HepG2 (cell line): ENCODE results near the gene NFKB2. TPM values are rescaled to one million over a fixed set of nuclear protein-coding genes. Genes with fewer than 3 reads are reported as not detected.

Experiments used
- AKAP8 ChIP-seq: sonication (generic); formaldehyde crosslinking; IDR thresholded peaks from 2 replicates; pipeline ENCODE4 v1.5.1; 2020; ENCODE audit warnings: mild to moderate bottlenecking, missing genetic modification reagents
- MYNN ChIP-seq: sonication (generic); formaldehyde crosslinking; IDR thresholded peaks from 2 replicates; pipeline ENCODE4 v1.4.0; 2020; ENCODE audit warnings: mild to moderate bottlenecking, low read depth, missing genetic modification reagents
- RARA ChIP-seq: IDR thresholded peaks from 2 replicates; pipeline ENCODE4 v1.6.1; 2016; ENCODE audit warnings: missing genetic modification reagents, missing compliant biosample characterization
- ZEB1 ChIP-seq: IDR thresholded peaks from 2 replicates; pipeline ENCODE4 v1.6.1; 2012; ENCODE audit warnings: mild to moderate bottlenecking, low read depth, inconsistent platforms; ENCODE audit not compliant: insufficient replicate concordance
- ZMYM4 ChIP-seq: sonication (generic); formaldehyde crosslinking; IDR thresholded peaks from 2 replicates; pipeline ENCODE4 v1.8.1; 2023; ENCODE audit warnings: mild to moderate bottlenecking, missing genetic modification reagents
- ZNF30 ChIP-seq: sonication (generic); formaldehyde crosslinking; IDR thresholded peaks from 2 replicates; pipeline ENCODE4 v1.5.0; 2020; ENCODE audit warnings: mild to moderate bottlenecking, missing genetic modification reagents
- ZNF543 ChIP-seq: sonication (generic); formaldehyde crosslinking; IDR thresholded peaks from 2 replicates; pipeline ENCODE4 v1.4.0; 2020; ENCODE audit warnings: mild to moderate bottlenecking, missing genetic modification reagents
- ZNF646 ChIP-seq: sonication (generic); formaldehyde crosslinking; IDR thresholded peaks from 2 replicates; pipeline ENCODE4 v1.9.0; 2021; ENCODE audit warnings: mild to moderate bottlenecking, missing genetic modification reagents
- ZNF772 ChIP-seq: sonication (generic); formaldehyde crosslinking; IDR thresholded peaks from 2 replicates; pipeline ENCODE4 v1.5.0; 2020; ENCODE audit warnings: mild to moderate bottlenecking, missing genetic modification reagents
- ZSCAN20 ChIP-seq: sonication (generic); formaldehyde crosslinking; IDR thresholded peaks from 2 replicates; pipeline ENCODE4 v1.4.0; 2020; ENCODE audit warnings: missing genetic modification reagents, mild to moderate bottlenecking, borderline replicate concordance
- polyA plus RNA-seq, 8 experiments: library from polyadenylated mRNA; depleted of rRNA in 3 of 8; stranded (reverse) in 7 of 8; unstranded in 1 of 8; fragments of >200 nt; fragmentation: Illumina TruSeq in 4 of 8; extraction: Trizol in 4 of 8; gene quantifications; 2 replicates each; pipeline versions ENCODE4 v1.2.1 to v1.2.3, GENCODE V29; 2011 to 2016; ENCODE audit warnings: low read depth in 4 of 8, missing spikeins in 1 of 8, mixed read lengths in 1 of 8; ENCODE audit not compliant: insufficient read depth in 1 of 8
- total RNA-seq, 5 experiments: library from RNA; depleted of rRNA; stranded (reverse); fragments of >200 nt; fragmentation: Illumina TruSeq; extraction: Trizol; gene quantifications; 2 replicates each; pipeline ENCODE4 v1.2.3, GENCODE V29; 2016; ENCODE audit warnings: low read depth in 1 of 5
- TF ChIP-seq, protein P1 (sequence below): sonication (generic); formaldehyde crosslinking; IDR thresholded peaks from 2 replicates; pipeline ENCODE4 v1.4.0; 2020; ENCODE audit warnings: missing genetic modification reagents, mild to moderate bottlenecking, borderline replicate concordance
- TF ChIP-seq, protein P2 (sequence below): sonication (generic); formaldehyde crosslinking; IDR thresholded peaks from 2 replicates; pipeline ENCODE4 v1.5.0; 2020; ENCODE audit warnings: mild to moderate bottlenecking, missing genetic modification reagents
- TF ChIP-seq, protein P3 (sequence below): fragments of 450-650 bp; IDR thresholded peaks from 2 replicates; pipeline ENCODE4 v1.6.1; 2016

The NFKB2 gene
- total and polyA plus RNA-seq, 2 of the 13 experiments (the other 11 are each of a cell fraction or from before 2014, with no cell fraction given): 7.7 to 12.5 TPM

DNA sequence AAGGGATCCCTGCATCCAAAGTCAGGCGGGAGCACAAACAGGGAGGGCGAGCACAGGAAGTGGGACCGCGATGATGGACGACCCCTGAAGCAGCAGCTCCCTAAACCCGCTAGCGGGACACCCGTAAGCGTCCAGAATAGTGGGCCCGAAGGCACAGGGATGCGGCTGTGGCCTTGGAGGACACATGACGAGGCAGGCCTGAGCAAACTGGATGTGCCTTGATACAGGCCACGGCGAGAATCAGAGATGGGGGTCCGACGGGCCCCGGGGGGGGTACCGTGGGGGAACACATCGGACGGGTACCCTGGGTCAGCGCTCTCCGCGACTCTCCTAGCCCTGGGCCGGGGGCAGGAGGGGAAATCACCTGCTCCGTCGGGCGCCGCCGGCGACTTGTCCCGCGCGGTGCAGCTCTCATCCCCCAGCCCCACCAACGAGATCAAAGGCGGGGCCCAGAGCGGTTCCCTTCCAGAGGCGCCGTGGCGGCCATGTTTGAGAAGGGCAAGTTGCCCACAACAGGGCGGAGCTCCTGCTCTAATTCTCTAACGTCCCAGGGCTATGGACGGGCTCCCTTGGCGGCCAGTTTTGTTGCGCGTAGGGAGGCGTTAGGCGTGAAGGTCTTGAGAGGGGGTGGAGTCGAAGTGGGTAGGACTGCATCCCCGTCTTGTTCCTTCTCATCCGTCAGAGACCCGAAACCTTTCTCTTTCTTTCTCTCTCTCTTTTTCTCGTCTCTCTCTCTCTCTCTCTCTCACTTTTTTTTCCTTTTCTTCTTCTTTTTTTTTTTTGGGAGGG, 36.9 kb downstream of the NFKB2 start, which contains the start of gene CUEDC2 (continued):
- TF ChIP-seq, protein P1, sequence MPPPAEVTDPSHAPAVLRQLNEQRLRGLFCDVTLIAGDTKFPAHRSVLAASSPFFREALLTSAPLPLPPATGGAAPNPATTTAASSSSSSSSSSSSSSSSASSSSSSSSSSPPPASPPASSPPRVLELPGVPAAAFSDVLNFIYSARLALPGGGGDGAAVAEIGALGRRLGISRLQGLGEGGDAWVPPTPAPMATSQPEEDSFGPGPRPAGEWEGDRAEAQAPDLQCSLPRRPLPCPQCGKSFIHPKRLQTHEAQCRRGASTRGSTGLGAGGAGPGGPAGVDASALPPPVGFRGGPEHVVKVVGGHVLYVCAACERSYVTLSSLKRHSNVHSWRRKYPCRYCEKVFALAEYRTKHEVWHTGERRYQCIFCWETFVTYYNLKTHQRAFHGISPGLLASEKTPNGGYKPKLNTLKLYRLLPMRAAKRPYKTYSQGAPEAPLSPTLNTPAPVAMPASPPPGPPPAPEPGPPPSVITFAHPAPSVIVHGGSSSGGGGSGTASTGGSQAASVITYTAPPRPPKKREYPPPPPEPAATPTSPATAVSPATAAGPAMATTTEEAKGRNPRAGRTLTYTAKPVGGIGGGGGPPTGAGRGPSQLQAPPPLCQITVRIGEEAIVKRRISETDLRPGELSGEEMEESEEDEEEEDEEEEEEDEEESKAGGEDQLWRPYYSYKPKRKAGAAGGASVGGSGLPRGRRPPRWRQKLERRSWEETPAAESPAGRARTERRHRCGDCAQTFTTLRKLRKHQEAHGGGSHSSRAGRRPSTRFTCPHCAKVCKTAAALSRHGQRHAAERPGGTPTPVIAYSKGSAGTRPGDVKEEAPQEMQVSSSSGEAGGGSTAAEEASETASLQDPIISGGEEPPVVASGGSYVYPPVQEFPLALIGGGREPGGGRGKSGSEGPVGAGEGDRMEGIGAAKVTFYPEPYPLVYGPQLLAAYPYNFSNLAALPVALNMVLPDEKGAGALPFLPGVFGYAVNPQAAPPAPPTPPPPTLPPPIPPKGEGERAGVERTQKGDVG (CRISPR knock-in tag): no peak
- peak; percentile 65; the same call in 1 of the 2 replicates for TF ChIP-seq ZMYM4 (CRISPR knock-in tag)
- no peak for TF ChIP-seq ZNF646 (CRISPR knock-in tag)
- TF ChIP-seq, protein P2, sequence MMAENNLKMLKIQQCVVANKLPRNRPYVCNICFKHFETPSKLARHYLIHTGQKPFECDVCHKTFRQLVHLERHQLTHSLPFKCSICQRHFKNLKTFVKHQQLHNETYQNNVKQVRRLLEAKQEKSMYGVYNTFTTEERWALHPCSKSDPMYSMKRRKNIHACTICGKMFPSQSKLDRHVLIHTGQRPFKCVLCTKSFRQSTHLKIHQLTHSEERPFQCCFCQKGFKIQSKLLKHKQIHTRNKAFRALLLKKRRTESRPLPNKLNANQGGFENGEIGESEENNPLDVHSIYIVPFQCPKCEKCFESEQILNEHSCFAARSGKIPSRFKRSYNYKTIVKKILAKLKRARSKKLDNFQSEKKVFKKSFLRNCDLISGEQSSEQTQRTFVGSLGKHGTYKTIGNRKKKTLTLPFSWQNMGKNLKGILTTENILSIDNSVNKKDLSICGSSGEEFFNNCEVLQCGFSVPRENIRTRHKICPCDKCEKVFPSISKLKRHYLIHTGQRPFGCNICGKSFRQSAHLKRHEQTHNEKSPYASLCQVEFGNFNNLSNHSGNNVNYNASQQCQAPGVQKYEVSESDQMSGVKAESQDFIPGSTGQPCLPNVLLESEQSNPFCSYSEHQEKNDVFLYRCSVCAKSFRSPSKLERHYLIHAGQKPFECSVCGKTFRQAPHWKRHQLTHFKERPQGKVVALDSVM (CRISPR knock-in tag): no peak; the same call in 1 of the 2 replicates
- TF ChIP-seq ZNF543 (CRISPR knock-in tag): 0 out of 2 replicates have a peak, but pooled peaks have one; percentile 60
- TF ChIP-seq, protein P3, sequence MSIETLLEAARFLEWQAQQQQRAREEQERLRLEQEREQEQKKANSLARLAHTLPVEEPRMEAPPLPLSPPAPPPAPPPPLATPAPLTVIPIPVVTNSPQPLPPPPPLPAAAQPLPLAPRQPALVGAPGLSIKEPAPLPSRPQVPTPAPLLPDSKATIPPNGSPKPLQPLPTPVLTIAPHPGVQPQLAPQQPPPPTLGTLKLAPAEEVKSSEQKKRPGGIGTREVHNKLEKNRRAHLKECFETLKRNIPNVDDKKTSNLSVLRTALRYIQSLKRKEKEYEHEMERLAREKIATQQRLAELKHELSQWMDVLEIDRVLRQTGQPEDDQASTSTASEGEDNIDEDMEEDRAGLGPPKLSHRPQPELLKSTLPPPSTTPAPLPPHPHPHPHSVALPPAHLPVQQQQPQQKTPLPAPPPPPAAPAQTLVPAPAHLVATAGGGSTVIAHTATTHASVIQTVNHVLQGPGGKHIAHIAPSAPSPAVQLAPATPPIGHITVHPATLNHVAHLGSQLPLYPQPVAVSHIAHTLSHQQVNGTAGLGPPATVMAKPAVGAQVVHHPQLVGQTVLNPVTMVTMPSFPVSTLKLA: no peak
- no peak for TF ChIP-seq ZEB1
- TF ChIP-seq ZNF30 (CRISPR knock-in tag): no peak
- no peak for TF ChIP-seq AKAP8 (CRISPR knock-in tag)
- TF ChIP-seq ZNF772 (CRISPR knock-in tag): peak; percentile 89
- TF ChIP-seq ZSCAN20: no peak
- TF ChIP-seq MYNN: no peak
- TF ChIP-seq RARA (CRISPR knock-in tag): 0 out of 2 replicates have a peak, but pooled peaks have one; percentile 24
